ENCODE results near the gene SSX2IP.

SSX2IP gene

DNA sequence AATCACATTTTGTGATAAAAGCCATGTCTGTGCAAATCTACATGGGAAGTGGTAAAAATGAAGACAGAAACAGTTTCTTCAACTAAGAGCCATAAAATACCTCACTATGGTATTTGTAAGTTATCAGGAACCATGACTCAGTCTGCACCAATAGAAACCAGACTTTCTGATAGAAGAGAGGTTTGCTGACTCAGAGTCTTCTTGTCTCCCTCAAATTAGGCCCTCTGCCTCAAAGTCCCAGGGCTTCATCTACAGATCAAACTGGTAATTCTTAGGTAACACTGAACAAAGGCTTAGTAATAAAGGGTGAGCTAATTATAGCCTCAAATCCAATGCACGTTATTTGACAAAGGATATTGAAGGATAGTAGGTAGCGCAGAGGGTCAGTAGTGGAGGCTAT is 30.9 kb upstream of the SSX2IP start:
- no peaks in the 10 kb centered on the region for H3K9me3 Mint-ChIP-seq
- H3K27ac Mint-ChIP-seq, result no peak overlapping the region
- H3K4me1 Mint-ChIP-seq (ENCODE audit: low read depth), result peaks cover 16% of the 10 kb centered on the region
- DNase-seq (ENCODE audit: low spot score), result no peak
- no peaks in the 10 kb centered on the region for H3K36me3 Mint-ChIP-seq (ENCODE audit: low read depth)
- no peak overlapping the region for H3K4me3 Mint-ChIP-seq
- H3K27me3 Mint-ChIP-seq (ENCODE audit: low read depth), result no peaks in the 10 kb centered on the region

GRCh38 chr1:84720221-84720780 is 30.0 kb upstream of the SSX2IP start:
- no peaks in the 10 kb centered on the region for H3K9me3 Mint-ChIP-seq
- peaks cover 16% of the 10 kb centered on the region for H3K4me1 Mint-ChIP-seq (ENCODE audit: low read depth)
- DNase-seq (ENCODE audit: low spot score), result no peak
- H3K36me3 Mint-ChIP-seq (ENCODE audit: low read depth), result no peaks in the 10 kb centered on the region
- H3K4me3 Mint-ChIP-seq, result no peak overlapping the region
- no peaks in the 10 kb centered on the region for H3K27me3 Mint-ChIP-seq (ENCODE audit: low read depth)
- H3K27ac Mint-ChIP-seq, result no peak overlapping the region

DNA sequence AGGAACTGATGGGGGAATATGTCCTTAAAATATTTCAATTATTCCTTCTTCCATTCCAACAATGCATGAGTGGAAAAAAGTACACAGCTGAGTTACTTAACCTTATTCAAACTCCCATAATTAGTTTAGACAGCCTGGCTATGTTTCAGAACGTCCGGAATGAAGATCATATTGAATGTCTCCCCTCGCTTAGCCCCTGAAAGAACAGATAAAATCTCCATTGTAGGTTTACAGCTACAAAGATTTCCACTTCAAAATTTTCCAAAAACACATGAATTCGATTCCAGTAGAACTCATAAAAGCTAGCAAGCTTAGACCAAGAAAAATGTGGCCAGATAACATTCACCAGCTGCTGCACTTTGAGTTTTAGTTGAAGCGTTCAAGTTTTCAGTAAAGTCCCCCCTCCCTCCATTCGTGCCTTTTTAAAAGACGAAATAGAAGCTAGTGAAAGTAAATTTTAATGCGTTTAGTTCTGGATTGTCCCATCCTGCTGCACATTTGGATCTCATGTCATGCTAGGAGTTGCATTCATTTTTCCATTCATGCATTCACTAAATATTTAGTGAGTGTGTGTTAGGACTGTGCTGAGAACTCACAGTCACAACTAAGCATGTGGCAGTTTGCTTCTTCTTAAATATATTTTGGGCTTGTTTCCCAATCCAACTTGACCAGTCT is 29.4 kb upstream of the SSX2IP start:
- peaks cover 16% of the 10 kb centered on the region for H3K4me1 Mint-ChIP-seq (ENCODE audit: low read depth)
- no peak overlapping the region for H3K27ac Mint-ChIP-seq
- no peaks in the 10 kb centered on the region for H3K27me3 Mint-ChIP-seq (ENCODE audit: low read depth)

GRCh38 chr1:84715342-84716019 is 25.2 kb upstream of the SSX2IP start:
- DNase-seq (ENCODE audit: low spot score), result no peak

More for the DNA sequence above, 29.4 kb upstream of the SSX2IP start:
- Mint-ChIP-seq H3K9me3 (no peaks in the 10 kb centered on the region), H3K4me3 (no peak overlapping the region), H3K36me3 (ENCODE audit: low read depth) (no peaks in the 10 kb centered on the region)
- DNase-seq (ENCODE audit: low spot score), result no peak

DNA sequence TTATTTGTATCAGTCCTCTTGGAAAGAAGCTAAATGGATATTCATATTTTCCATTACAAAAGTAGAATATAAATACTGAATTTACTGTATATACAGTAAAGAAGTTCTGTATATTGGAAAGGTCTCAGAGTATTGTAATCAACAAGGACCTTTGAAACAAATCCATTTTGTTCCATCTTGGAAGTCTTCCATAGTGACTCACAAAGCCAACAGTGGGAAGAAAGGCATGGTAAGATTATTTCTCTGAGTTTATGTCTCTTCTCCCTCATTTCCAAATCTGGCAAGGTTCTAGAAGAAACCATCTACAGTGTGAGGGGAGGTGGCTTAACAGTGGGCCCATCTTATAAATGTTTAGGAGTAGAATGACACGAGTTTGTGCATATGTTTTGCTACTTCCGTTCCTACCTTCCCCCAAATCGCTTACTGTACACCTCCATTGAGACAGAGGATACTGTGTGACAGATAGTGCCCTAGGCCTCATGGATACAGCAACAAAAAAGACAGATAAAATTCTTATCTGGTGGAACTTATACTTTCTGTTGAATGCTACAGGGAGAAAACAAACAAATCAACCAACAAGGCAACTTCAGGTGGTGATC is 22.1 kb upstream of the SSX2IP start:
- Mint-ChIP-seq H3K27me3 (ENCODE audit: low read depth) (no peaks in the 10 kb centered on the region), H3K9me3 (peaks cover 4% of the 10 kb centered on the region), H3K4me3 (no peak overlapping the region), H3K27ac (no peak overlapping the region), H3K36me3 (ENCODE audit: low read depth) (no peaks in the 10 kb centered on the region), H3K4me1 (ENCODE audit: low read depth) (no peaks in the 10 kb centered on the region)
- no peak for DNase-seq (ENCODE audit: low spot score)

More at GRCh38 chr1:84715342-84716019, 25.2 kb upstream of the SSX2IP start:
- H3K4me3 Mint-ChIP-seq, result no peak overlapping the region
- H3K27ac Mint-ChIP-seq, result no peak overlapping the region
- no peaks in the 10 kb centered on the region for H3K27me3 Mint-ChIP-seq (ENCODE audit: low read depth)
- H3K9me3 Mint-ChIP-seq, result peaks cover 4% of the 10 kb centered on the region
- no peaks in the 10 kb centered on the region for H3K36me3 Mint-ChIP-seq (ENCODE audit: low read depth)
- H3K4me1 Mint-ChIP-seq (ENCODE audit: low read depth), result peaks cover 6% of the 10 kb centered on the region

DNA sequence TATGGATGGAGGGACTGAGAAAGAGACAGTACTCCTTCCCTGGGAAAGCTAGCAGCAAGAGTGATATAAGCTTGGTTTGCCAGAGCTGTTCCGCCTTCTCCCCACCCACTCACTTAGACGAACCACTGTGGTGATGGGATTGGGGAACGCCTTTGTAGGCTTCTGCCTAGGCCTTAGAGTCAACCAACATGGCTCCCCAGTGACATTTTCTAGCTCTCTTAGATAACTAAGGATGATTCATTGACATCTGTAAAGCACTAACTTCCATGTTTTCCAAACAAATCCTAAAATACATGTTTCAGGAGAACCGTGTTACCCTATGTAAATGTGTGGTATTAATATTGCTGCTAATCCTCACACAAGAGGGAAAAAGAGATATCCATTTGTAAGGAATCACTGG is 21.6 kb upstream of the SSX2IP start:
- H3K27ac Mint-ChIP-seq, result no peak overlapping the region

GRCh38 chr1:84711121-84711520 is 20.9 kb upstream of the SSX2IP start:
- Mint-ChIP-seq H3K4me3 (no peak overlapping the region), H3K27ac (no peak overlapping the region), H3K9me3 (peaks cover 4% of the 10 kb centered on the region), H3K27me3 (ENCODE audit: low read depth) (no peaks in the 10 kb centered on the region), H3K36me3 (ENCODE audit: low read depth) (no peaks in the 10 kb centered on the region), H3K4me1 (ENCODE audit: low read depth) (no peaks in the 10 kb centered on the region)
- DNase-seq (ENCODE audit: low spot score), result no peak

More for the DNA sequence above, 21.6 kb upstream of the SSX2IP start:
- Mint-ChIP-seq H3K9me3 (peaks cover 4% of the 10 kb centered on the region), H3K4me1 (ENCODE audit: low read depth) (no peaks in the 10 kb centered on the region), H3K36me3 (ENCODE audit: low read depth) (no peaks in the 10 kb centered on the region), H3K4me3 (no peak overlapping the region), H3K27me3 (ENCODE audit: low read depth) (no peaks in the 10 kb centered on the region)
- DNase-seq (ENCODE audit: low spot score), result no peak

GRCh38 chr1:84709131-84709530 is 18.9 kb upstream of the SSX2IP start:
- no peak for DNase-seq (ENCODE audit: low spot score)
- Mint-ChIP-seq H3K27ac (no peak overlapping the region), H3K4me3 (no peak overlapping the region), H3K27me3 (ENCODE audit: low read depth) (no peaks in the 10 kb centered on the region), H3K9me3 (peaks cover 4% of the 10 kb centered on the region), H3K4me1 (ENCODE audit: low read depth) (no peaks in the 10 kb centered on the region), H3K36me3 (ENCODE audit: low read depth) (no peaks in the 10 kb centered on the region)

DNA sequence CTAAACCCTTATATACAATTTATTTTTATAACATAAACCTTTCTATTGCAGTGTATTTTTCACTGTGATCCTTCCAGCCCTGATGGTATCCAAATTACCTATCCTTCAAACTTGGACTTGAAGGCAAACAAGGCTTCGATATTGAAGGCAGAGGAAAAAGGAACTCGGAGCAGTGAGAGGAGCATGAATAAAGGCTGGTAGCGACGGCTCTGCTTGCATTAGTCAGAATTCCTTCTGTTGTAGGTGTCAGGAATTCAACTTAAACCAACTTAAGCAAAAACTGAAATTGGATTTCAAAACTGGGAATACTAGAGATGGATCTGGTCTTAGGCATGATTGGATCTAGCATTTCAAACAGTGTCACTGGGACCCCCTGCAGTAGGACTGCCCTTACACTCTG is 17.8 kb upstream of the SSX2IP start:
- no peak overlapping the region for H3K27ac Mint-ChIP-seq
- no peaks in the 10 kb centered on the region for H3K27me3 Mint-ChIP-seq (ENCODE audit: low read depth)
- no peak overlapping the region for H3K4me3 Mint-ChIP-seq
- DNase-seq (ENCODE audit: low spot score), result no peak
- H3K36me3 Mint-ChIP-seq (ENCODE audit: low read depth), result no peaks in the 10 kb centered on the region
- peaks cover 4% of the 10 kb centered on the region for H3K9me3 Mint-ChIP-seq
- H3K4me1 Mint-ChIP-seq (ENCODE audit: low read depth), result no peaks in the 10 kb centered on the region

DNA sequence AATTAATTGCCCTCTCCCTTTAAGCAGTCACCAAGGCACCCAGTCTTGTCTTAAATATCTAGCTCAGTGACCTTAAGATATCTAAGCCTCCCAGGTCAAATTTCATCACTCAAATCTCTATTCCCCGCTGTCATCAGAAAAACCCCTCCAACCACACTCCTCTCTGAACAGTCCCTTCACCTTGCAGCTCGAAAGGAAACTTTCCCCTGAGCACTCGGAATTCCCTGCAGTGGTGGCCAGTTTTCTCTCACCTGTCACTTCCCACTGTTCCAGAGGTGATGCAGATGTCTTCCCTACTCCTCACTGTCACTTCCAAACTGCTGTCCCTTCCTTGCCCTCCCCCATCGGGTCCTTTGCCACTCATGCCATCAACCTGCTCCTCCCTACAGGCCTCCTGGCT is 15.3 kb upstream of the SSX2IP start:
- peaks cover under 1% of the 10 kb centered on the region for H3K4me1 Mint-ChIP-seq (ENCODE audit: low read depth)
- H3K36me3 Mint-ChIP-seq (ENCODE audit: low read depth), result no peaks in the 10 kb centered on the region
- H3K27me3 Mint-ChIP-seq (ENCODE audit: low read depth), result peaks cover 10% of the 10 kb centered on the region
- no peak for DNase-seq (ENCODE audit: low spot score)
- no peak overlapping the region for H3K4me3 Mint-ChIP-seq
- H3K27ac Mint-ChIP-seq, result no peak overlapping the region
- H3K9me3 Mint-ChIP-seq, result no peaks in the 10 kb centered on the region

GRCh38 chr1:84704872-84705417 is 14.7 kb upstream of the SSX2IP start:
- H3K4me1 Mint-ChIP-seq (ENCODE audit: low read depth), result peaks cover 6% of the 10 kb centered on the region
- no peak for DNase-seq (ENCODE audit: low spot score)
- H3K36me3 Mint-ChIP-seq (ENCODE audit: low read depth), result no peaks in the 10 kb centered on the region
- no peak overlapping the region for H3K4me3 Mint-ChIP-seq
- no peaks in the 10 kb centered on the region for H3K9me3 Mint-ChIP-seq
- peaks cover 10% of the 10 kb centered on the region for H3K27me3 Mint-ChIP-seq (ENCODE audit: low read depth)
- H3K27ac Mint-ChIP-seq, result no peak overlapping the region

DNA sequence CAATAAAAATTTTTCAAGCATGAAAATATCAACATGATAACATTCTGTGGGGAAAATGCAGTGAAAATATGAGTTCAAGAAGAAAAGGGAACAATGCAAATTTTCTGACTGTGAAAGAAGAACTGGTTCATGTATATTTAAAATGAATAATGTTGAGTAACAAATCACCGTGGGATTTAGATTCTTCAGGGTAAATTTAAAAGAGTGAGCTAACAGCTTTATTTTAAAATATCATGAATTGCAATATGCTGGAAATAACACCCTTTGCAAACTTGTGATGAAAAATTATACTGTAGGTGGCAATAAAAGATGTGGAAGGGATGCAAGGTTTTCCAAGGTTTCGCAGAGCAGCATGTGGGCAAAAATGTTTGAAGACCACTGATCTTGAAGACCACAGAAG is 13.2 kb upstream of the SSX2IP start:
- H3K36me3 Mint-ChIP-seq (ENCODE audit: low read depth), result no peaks in the 10 kb centered on the region
- no peak for DNase-seq (ENCODE audit: low spot score)
- no peak overlapping the region for H3K27ac Mint-ChIP-seq
- H3K4me1 Mint-ChIP-seq (ENCODE audit: low read depth), result peaks cover 11% of the 10 kb centered on the region
- H3K4me3 Mint-ChIP-seq, result no peak overlapping the region
- no peaks in the 10 kb centered on the region for H3K9me3 Mint-ChIP-seq
- H3K27me3 Mint-ChIP-seq (ENCODE audit: low read depth), result peaks cover 10% of the 10 kb centered on the region

- Mint-ChIP-seq H3K27me3 (ENCODE audit: low read depth) (peaks cover 10% of the 10 kb centered on the region), H3K27ac (no peak overlapping the region), H3K9me3 (no peaks in the 10 kb centered on the region), H3K36me3 (ENCODE audit: low read depth) (no peaks in the 10 kb centered on the region), H3K4me1 (ENCODE audit: low read depth) (peaks cover 12% of the 10 kb centered on the region), H3K4me3 (no peak overlapping the region)
- no peak for DNase-seq (ENCODE audit: low spot score)
Measured at GRCh38 chr1:84702143-84702542, 11.9 kb upstream of the SSX2IP start.

DNA sequence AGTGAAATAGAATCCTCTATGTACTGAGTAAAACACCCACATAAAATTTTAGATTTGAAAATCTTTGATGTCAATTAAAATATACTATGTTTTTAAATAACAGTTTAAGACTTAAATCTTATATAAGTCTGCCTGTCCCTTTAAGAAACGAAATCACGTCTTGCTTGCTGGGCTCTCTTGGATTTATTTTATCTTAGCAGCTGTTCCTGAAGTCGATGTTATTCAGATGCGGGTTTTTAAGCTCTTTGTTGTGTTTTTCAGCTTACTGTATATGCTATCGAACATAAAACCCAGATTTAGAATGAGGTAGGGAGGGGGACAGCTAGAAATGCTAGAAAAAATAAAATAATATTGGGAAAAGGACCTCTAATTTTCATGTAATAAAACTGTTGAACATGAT is 11.1 kb upstream of the SSX2IP start:
- Mint-ChIP-seq H3K4me1 (ENCODE audit: low read depth) (peaks cover 12% of the 10 kb centered on the region), H3K36me3 (ENCODE audit: low read depth) (no peaks in the 10 kb centered on the region), H3K9me3 (no peaks in the 10 kb centered on the region), H3K27ac (no peak overlapping the region), H3K4me3 (no peak overlapping the region), H3K27me3 (ENCODE audit: low read depth) (peaks cover 10% of the 10 kb centered on the region)
- DNase-seq (ENCODE audit: low spot score), result no peak
